K562 (cell line): ENCODE data around the gene ZNF514. TPM values are rescaled to one million over a fixed set of nuclear protein-coding genes. Genes with fewer than 3 reads are reported as not detected.

Source experiments
- AFF1 ChIP-seq, 2 experiments: fragments of 450-650 bp; IDR thresholded peaks; 2 replicates each; pipeline ENCODE4 v1.6.1; 2018; ENCODE audit warnings: mild to moderate bottlenecking in 2 of 2, low read depth in 1 of 2; ENCODE audit not compliant: partially characterized antibody in 2 of 2
- ATF1 ChIP-seq, 2 experiments: fragments of 450-650 bp in 1 of 2; IDR thresholded peaks; 2 replicates each; pipeline ENCODE4 v1.6.1; 2016; ENCODE audit warnings: missing compliant biosample characterization in 1 of 2, missing genetic modification characterization in 1 of 2
- CTBP1 ChIP-seq: fragments of 450-650 bp; IDR thresholded peaks from 2 replicates; pipeline ENCODE4 v1.6.1; 2016; ENCODE audit warnings: borderline replicate concordance
- KLF1 ChIP-seq: fragments of 450-650 bp; IDR thresholded peaks from 2 replicates; pipeline ENCODE4 v1.6.1; 2016; ENCODE audit warnings: missing genetic modification characterization, missing compliant biosample characterization
- PCBP1 ChIP-seq: fragments of 200-400 bp; formaldehyde crosslinking; IDR thresholded peaks from 2 replicates; pipeline ENCODE4 v1.6.1; 2018; ENCODE audit warnings: mild to moderate bottlenecking, low read depth, low read length; ENCODE audit not compliant: poor library complexity, severe bottlenecking
- POLR2G ChIP-seq: fragments of 200-400 bp; formaldehyde crosslinking; IDR thresholded peaks from 2 replicates; pipeline ENCODE4 v1.6.1; 2017; ENCODE audit warnings: low read depth, mild to moderate bottlenecking, antibody characterized with exemption, low read length, moderate library complexity
- POLR3G ChIP-seq: IDR thresholded peaks from 2 replicates; pipeline ENCODE4 v1.6.1; 2011; ENCODE audit not compliant: insufficient read length, insufficient replicate concordance; ENCODE audit errors: extremely low read depth
- REST ChIP-seq, 2 experiments: fragments of 450-650 bp; formaldehyde crosslinking in 1 of 2; IDR thresholded peaks; 2 replicates each; pipeline versions ENCODE4 v1.4.0 to v1.6.1; 2014 to 2020; ENCODE audit warnings: mild to moderate bottlenecking in 2 of 2, borderline replicate concordance in 1 of 2, low read depth in 1 of 2
- SOX6 ChIP-seq: fragments of 450-650 bp; IDR thresholded peaks from 2 replicates; pipeline ENCODE4 v1.6.1; 2014; ENCODE audit warnings: mild to moderate bottlenecking
- TOE1 ChIP-seq, 2 experiments: fragments of 450-650 bp in 1 of 2; sonication (generic) in 1 of 2; formaldehyde crosslinking in 1 of 2; IDR thresholded peaks; 2 replicates each; pipeline versions ENCODE4 v1.7.1 to v1.8.0; 2016 to 2022; ENCODE audit warnings: borderline replicate concordance in 2 of 2, mild to moderate bottlenecking in 2 of 2, antibody characterized with exemption in 1 of 2, inconsistent platforms in 1 of 2, low read depth in 1 of 2, missing genetic modification reagents in 1 of 2, moderate library complexity in 1 of 2
- ZNF174 ChIP-seq: fragments of 250-450 bp; sonication (Bioruptor Pico); IDR thresholded peaks from 2 replicates; pipeline ENCODE4 v1.4.0; 2020; ENCODE audit warnings: mild to moderate bottlenecking
- ZZZ3 ChIP-seq: fragments of 450-650 bp; IDR thresholded peaks from 2 replicates; pipeline ENCODE4 v1.6.1; 2016; ENCODE audit warnings: antibody characterized with exemption, mild to moderate bottlenecking, moderate library complexity
- polyA plus RNA-seq, 8 experiments: library from polyadenylated mRNA; depleted of rRNA in 4 of 8; stranded (reverse) in 5 of 8; unstranded in 3 of 8; fragments of >200 nt; fragmentation: Nextera tagmentation in 2 of 8; fragmentation: Illumina TruSeq in 1 of 8; extraction: Ambion mirVana in 2 of 8; extraction: Trizol in 1 of 8; gene quantifications; 2 replicates each; pipeline versions ENCODE4 v1.2.1 to v1.2.3, GENCODE V29; 2011 to 2014; ENCODE audit warnings: inconsistent platforms in 1 of 8, missing spikeins in 1 of 8
- total RNA-seq, 7 experiments: library from RNA; depleted of rRNA in 6 of 7; stranded (reverse); fragments of >200 nt in 6 of 7; fragmentation: Illumina TruSeq in 2 of 7; extraction: Trizol in 2 of 7; gene quantifications; 2 replicates each; pipeline versions ENCODE4 v1.2.1 to v1.2.3, GENCODE V29; 2011 to 2021; ENCODE audit warnings: low replicate concordance in 1 of 7
- TF ChIP-seq, protein P1 (sequence below): sonication (generic); formaldehyde crosslinking; IDR thresholded peaks from 2 replicates; pipeline ENCODE4 v1.9.0; 2022; ENCODE audit warnings: mild to moderate bottlenecking, missing genetic modification reagents

Gene ZNF514
- total and polyA plus RNA-seq, 9 of the 15 experiments (the other 6 are each of a cell fraction or from before 2014, with no cell fraction given), result 7.5 to 17.7 (median 11.4) TPM

DNA sequence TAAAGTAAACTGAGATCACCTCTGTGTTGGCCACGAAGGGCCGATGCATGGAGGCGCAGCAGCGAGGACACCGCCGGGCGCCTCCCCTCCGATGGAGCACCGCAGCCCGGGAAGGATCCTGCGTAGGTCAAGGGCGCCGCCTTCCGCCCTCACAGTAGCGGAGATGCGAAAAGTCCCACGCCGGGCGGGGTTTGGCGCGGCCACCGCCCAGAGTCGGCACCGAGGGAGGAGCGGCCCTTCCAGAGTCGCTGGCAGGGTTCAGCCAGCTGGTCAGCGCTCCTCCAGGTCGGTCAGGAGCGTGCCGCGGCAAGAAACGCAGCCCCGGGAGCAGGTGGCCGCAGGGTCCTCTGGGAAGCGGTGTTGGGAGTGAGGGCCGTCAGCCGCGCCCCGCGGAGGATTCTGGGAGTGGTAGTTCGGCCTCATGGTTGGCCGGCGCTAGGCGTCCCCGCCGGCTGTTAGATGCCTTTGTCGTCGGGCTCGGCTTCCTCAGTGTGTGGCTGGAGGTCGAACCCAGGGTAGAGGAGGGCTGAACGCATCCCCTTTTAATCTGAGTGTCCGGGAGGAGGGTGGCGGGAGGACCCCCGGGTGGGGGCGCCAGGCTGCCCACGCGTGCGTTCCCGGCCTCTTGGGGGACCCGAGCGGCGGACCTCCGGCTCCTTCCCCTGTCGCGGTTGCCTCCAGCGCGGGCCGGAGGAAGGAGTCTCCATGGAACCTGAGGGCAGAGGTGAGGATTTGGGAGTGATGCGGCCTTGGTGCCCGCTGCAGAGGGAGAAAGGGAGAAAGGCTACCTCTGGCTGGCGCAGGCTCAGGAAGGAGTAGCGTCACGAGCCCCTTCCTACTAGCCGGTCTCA is 47.7 kb upstream of the ZNF514 start, which contains the start of gene ZNF892 (continued):
- TF ChIP-seq REST (IDR thresholded peaks at IDR 0.05; ENCODE audit: borderline replicate concordance) (peak; percentile 61; the same call in 1 of the 2 replicates), REST (CRISPR knock-in tag; IDR thresholded peaks at IDR 0.05; ENCODE audit: low read depth) (no peak), ZNF174 (CRISPR knock-in tag) (no peak), TOE1 (IDR thresholded peaks at IDR 0.05; ENCODE audit: borderline replicate concordance) (no peak), TOE1 (CRISPR knock-in tag; IDR thresholded peaks at IDR 0.05; ENCODE audit: borderline replicate concordance, low read depth) (no peak), ATF1 (CRISPR knock-in tag; IDR thresholded peaks at IDR 0.05) (no peak), ATF1 (tag; IDR thresholded peaks at IDR 0.05) (peak; percentile 83), AFF1 (IDR thresholded peaks at IDR 0.05; ENCODE audit: low read depth in 1 of 2, partially characterized antibody in 2 of 2) (peak in 1 of 2 experiments; percentile 93), ZZZ3 (no peak), PCBP1 (peak; percentile 29), POLR3G (no peak), POLR2G (peak; percentile 73), SOX6 (0 out of 2 replicates have a peak, but pooled peaks have one; percentile 20), KLF1 (tag) (peak; percentile 30; the same call in 1 of the 2 replicates), CTBP1 (peak; percentile 95)
- TF ChIP-seq, protein P1, sequence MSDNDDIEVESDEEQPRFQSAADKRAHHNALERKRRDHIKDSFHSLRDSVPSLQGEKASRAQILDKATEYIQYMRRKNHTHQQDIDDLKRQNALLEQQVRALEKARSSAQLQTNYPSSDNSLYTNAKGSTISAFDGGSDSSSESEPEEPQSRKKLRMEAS (CRISPR knock-in tag), result peak; percentile 47; the same call in 1 of the 2 replicates
